GM18519 (cell line): ENCODE data around the gene TAF4.
"Not testable (repeated sequence)": the region's sequence is repeated elsewhere in the genome, so short reads cannot be mapped to it uniquely, and the experiment has no call there.

Source experiments
- ATAC-seq: cut with Tn5 transposase; IDR thresholded peaks from one replicate; pipeline ENCODE4 v1.9.1; 2021; ENCODE audit warnings: mild to moderate bottlenecking, moderate library complexity; ENCODE audit not compliant: unreplicated experiment, low FRiP score

Gene TAF4

GRCh38 chr20:62006482-62006881, 59.2 kb downstream of the TAF4 start:
- no peak for ATAC-seq

GRCh38 chr20:62004614-62005013, 61.1 kb downstream of the TAF4 start:
- ATAC-seq: no peak

GRCh38 chr20:62003567-62004405, 61.9 kb downstream of the TAF4 start:
- no peak for ATAC-seq

- ATAC-seq: no peak
Observed at GRCh38 chr20:62002882-62003480, 62.7 kb downstream of the TAF4 start.

GRCh38 chr20:62001178-62001715, 64.4 kb downstream of the TAF4 start:
- no peak for ATAC-seq

GRCh38 chr20:61998343-61999121, 67.1 kb downstream of the TAF4 start:
- ATAC-seq: no peak

- no peak for ATAC-seq
Observed at GRCh38 chr20:61997891-61998290, 67.8 kb downstream of the TAF4 start.

- no peak for ATAC-seq
Observed at GRCh38 chr20:61997372-61997771, 68.3 kb downstream of the TAF4 start.

GRCh38 chr20:61994546-61994945, 71.1 kb downstream of the TAF4 start:
- ATAC-seq: no peak

- ATAC-seq: no peak
Observed at GRCh38 chr20:61993058-61993457, 72.6 kb downstream of the TAF4 start.

GRCh38 chr20:61991476-61991875, 74.2 kb downstream of the TAF4 start:
- no peak for ATAC-seq

- ATAC-seq: no peak
Observed at GRCh38 chr20:61990484-61990883, 75.2 kb downstream of the TAF4 start.

GRCh38 chr20:61989741-61990140, 75.9 kb downstream of the TAF4 start:
- ATAC-seq: no peak

GRCh38 chr20:61988665-61989064, 77.0 kb downstream of the TAF4 start:
- no peak for ATAC-seq

GRCh38 chr20:61986762-61987321, 78.8 kb downstream of the TAF4 start:
- ATAC-seq: no peak

GRCh38 chr20:61985096-61985495, 80.6 kb downstream of the TAF4 start:
- ATAC-seq: no peak

- ATAC-seq: not testable (repeated sequence)
Observed at GRCh38 chr20:61984431-61984830, 81.2 kb downstream of the TAF4 start.

- no peak for ATAC-seq
Observed at GRCh38 chr20:61983965-61984364, 81.7 kb downstream of the TAF4 start.

- no peak for ATAC-seq
Observed at GRCh38 chr20:61982951-61983315, 82.7 kb downstream of the TAF4 start.

GRCh38 chr20:61982191-61982950, 83.3 kb downstream of the TAF4 start:
- no peak for ATAC-seq
